Measurements from ENCODE around the gene DAG1.

Gene DAG1

DNA sequence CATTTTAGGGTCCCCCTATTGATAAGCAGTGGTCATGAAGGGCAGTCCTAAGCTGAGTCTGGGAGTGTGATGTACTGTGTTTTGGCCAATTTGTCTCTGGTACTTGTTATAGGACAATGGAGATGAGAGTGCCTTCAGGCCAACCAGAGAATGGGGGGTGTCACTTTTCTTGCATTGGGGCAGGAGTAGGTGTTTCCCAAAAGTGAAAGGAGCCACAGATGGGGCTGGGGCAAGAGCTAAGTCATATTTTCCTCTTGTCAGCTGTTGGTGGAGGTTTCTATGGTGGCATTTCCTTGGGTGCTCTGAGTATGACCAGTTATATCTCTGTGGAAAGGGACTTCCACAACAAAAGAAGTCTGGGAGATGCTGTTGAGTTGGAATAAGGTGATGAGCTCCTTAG, 59.5 kb downstream of the DAG1 start:
- no peak for TF ChIP-seq CTCF (IDR thresholded peaks at IDR 0.05; ENCODE audit: insufficient read depth, missing control alignments)
- DNase-seq (ENCODE audit: insufficient read length, low spot score) (no peak), FAIRE-seq (no peak)

- DNase-seq (ENCODE audit: insufficient read length, low spot score): no peak
- FAIRE-seq: no peak
- TF ChIP-seq CTCF (IDR thresholded peaks at IDR 0.05; ENCODE audit: insufficient read depth, missing control alignments): no peak
Observed at GRCh38 chr3:49530231-49530630, 60.2 kb downstream of the DAG1 start.

DNA sequence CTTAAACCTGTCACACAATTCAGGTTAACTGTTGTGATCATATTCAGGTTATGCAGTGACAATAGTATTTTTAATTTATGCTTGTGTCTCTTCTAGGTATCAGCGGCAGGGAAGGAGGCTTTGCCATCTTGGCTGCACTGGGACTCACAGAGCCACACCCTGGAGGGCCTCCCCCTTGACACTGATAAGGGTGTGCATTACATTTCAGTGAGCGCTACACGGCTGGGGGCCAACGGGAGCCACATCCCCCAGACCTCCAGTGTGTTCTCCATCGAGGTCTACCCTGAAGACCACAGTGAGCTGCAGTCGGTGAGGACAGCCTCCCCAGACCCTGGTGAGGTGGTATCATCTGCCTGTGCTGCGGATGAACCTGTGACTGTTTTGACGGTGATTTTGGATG, 60.6 kb downstream of the DAG1 start:
- FAIRE-seq: no peak
- DNase-seq (ENCODE audit: insufficient read length, low spot score): no peak
- no peak for TF ChIP-seq CTCF (IDR thresholded peaks at IDR 0.05; ENCODE audit: insufficient read depth, missing control alignments)

- TF ChIP-seq CTCF (IDR thresholded peaks at IDR 0.05; ENCODE audit: insufficient read depth, missing control alignments): no peak
- FAIRE-seq: no peak
- no peak for DNase-seq (ENCODE audit: insufficient read length, low spot score)
Observed at GRCh38 chr3:49531218-49531617, 61.2 kb downstream of the DAG1 start.

- FAIRE-seq (no peak), DNase-seq (ENCODE audit: insufficient read length, low spot score) (no peak)
- TF ChIP-seq CTCF (IDR thresholded peaks at IDR 0.05; ENCODE audit: insufficient read depth, missing control alignments): no peak
Observed at GRCh38 chr3:49531715-49532114, 61.6 kb downstream of the DAG1 start.

- TF ChIP-seq CTCF (IDR thresholded peaks at IDR 0.05; ENCODE audit: insufficient read depth, missing control alignments): no peak
- no peak for DNase-seq (ENCODE audit: insufficient read length, low spot score)
- FAIRE-seq: no peak
Observed at GRCh38 chr3:49533031-49533430, 63.0 kb downstream of the DAG1 start.

GRCh38 chr3:49533786-49534519, 63.9 kb downstream of the DAG1 start:
- no peak for DNase-seq (ENCODE audit: insufficient read length, low spot score)
- no peak for TF ChIP-seq CTCF (IDR thresholded peaks at IDR 0.05; ENCODE audit: insufficient read depth, missing control alignments)
- no peak for FAIRE-seq
